Lower lobe of right lung (tissue), 2 donors: ENCODE measurements around the gene PLEKHA5. TPM values are rescaled to one million over a fixed set of nuclear protein-coding genes. Genes with fewer than 3 reads are reported as not detected.
A peak's percentile ranks its signal among the peaks of the same experiment; 100 is the strongest.
"Not testable (repeated sequence)": the region's sequence is repeated elsewhere in the genome, so short reads cannot be mapped to it uniquely, and the experiment has no call there.

ENCODE experiments used
- ATAC-seq, 2 donors: fragments of 200-7000 bp; cut with Tn5 transposase; one replicate each; pipeline ENCODE4 v1.9.1; 2020 to 2022; ENCODE audit warnings: mild to moderate bottlenecking in 2 of 2, moderate library complexity in 2 of 2
- DNase-seq: peaks from one replicate; pipeline ENCODE4 v3.0.0-alpha.2; 2020
- H3K27ac ChIP-seq: fragments of 200-600 bp; one replicate; pipeline ENCODE4 v1.8.0; 2022
- H3K27me3 ChIP-seq: fragments of 200-600 bp; one replicate; pipeline ENCODE4 v1.8.0; 2022; ENCODE audit warnings: low read depth
- H3K36me3 ChIP-seq: fragments of 200-600 bp; one replicate; pipeline ENCODE4 v1.8.0; 2022; ENCODE audit warnings: mild to moderate bottlenecking
- H3K4me1 ChIP-seq: fragments of 200-600 bp; one replicate; pipeline ENCODE4 v1.8.0; 2022
- H3K4me3 ChIP-seq: fragments of 200-600 bp; one replicate; pipeline ENCODE4 v1.8.0; 2022; ENCODE audit warnings: mild to moderate bottlenecking
- H3K9me3 ChIP-seq: fragments of 200-600 bp; one replicate; pipeline ENCODE4 v1.8.0; 2022
- CTCF ChIP-seq: fragments of 200-600 bp; IDR thresholded peaks from one replicate; pipeline ENCODE4 v1.8.0; 2022; ENCODE audit warnings: antibody characterized with exemption, mild to moderate bottlenecking
- intact Hi-C: fragments of 100-400 bp; cut with DNase I; formaldehyde crosslinking; loops from one replicate; pipeline ENCODE4 v1.11.0; 2022
- total RNA-seq: library from RNA; stranded (reverse); fragmentation: NEBNext Ultra II Directional; extraction: Animal tissue kit (Norgen Biotek cat#: 25700); gene quantifications from one replicate; pipeline ENCODE4 v1.2.1, GENCODE V29; 2021
- donor health status: DM: no; HTN: yes; CAD: no; lungs with severe emphysema.

The PLEKHA5 gene
- total RNA-seq, 1 donor from 2014 or later = 29.2 TPM

- Histone ChIP-seq H3K4me1 (no peaks in the 10 kb centered on the region), H3K4me3 (no peak overlapping the region), H3K36me3 (no peaks in the 10 kb centered on the region), H3K9me3 (no peaks in the 10 kb centered on the region), H3K27ac (no peak overlapping the region), H3K27me3 (no peaks in the 10 kb centered on the region)
- DNase-seq = no peak
- TF ChIP-seq CTCF = no peak
- intact Hi-C loops = no loop called here
- ATAC-seq = peak in 1 of 2 donors; percentile 31
These were observed 258.6 kb downstream of the PLEKHA5 start for GRCh38 chr12:19388131-19388549.

- no peaks in the 10 kb centered on the region for H3K4me1 ChIP-seq
- no peak for ATAC-seq
These were observed 260.6 kb downstream of the PLEKHA5 start for GRCh38 chr12:19390051-19390598.

DNA sequence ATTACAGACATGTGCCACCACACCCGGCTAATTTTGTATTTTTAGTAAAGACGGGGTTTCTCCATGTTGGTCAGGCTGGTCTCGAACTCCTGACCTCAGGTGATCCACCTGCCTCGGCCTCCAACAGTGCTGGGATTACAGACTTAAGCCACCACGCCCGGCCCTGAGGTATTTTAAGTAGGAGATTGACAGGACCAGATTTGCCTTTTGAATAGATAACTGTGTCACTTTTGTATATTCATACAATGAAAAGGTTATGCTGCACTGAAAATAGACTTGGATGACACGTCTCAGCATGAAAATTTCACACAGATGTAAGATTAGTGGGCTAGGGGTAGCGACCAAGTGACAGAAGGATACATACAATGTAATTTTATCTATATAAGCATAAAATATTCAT lies 263.1 kb downstream of the PLEKHA5 start:
- H3K27ac ChIP-seq, H3K27me3 ChIP-seq, H3K4me3 ChIP-seq, DNase-seq, H3K36me3 ChIP-seq, H3K9me3 ChIP-seq, ATAC-seq, H3K4me1 ChIP-seq, intact Hi-C loops: not testable (repeated sequence)

More at GRCh38 chr12:19390051-19390598, 260.6 kb downstream of the PLEKHA5 start:
- H3K4me3 ChIP-seq = no peak overlapping the region
- no peaks in the 10 kb centered on the region for H3K27me3 ChIP-seq
- TF ChIP-seq CTCF = no peak
- H3K27ac ChIP-seq = no peak overlapping the region
- DNase-seq = no peak
- no peaks in the 10 kb centered on the region for H3K9me3 ChIP-seq
- intact Hi-C loops = no loop called here
- H3K36me3 ChIP-seq = no peaks in the 10 kb centered on the region

GRCh38 chr12:19394385-19394784 lies 264.9 kb downstream of the PLEKHA5 start:
- intact Hi-C loops = no loop called here
- no peak overlapping the region for H3K27ac ChIP-seq
- ATAC-seq = no peak
- no peak for TF ChIP-seq CTCF
- H3K36me3 ChIP-seq = no peaks in the 10 kb centered on the region
- DNase-seq = no peak
- no peaks in the 10 kb centered on the region for H3K4me1 ChIP-seq
- H3K9me3 ChIP-seq = no peaks in the 10 kb centered on the region
- no peaks in the 10 kb centered on the region for H3K27me3 ChIP-seq
- no peak overlapping the region for H3K4me3 ChIP-seq

- Histone ChIP-seq H3K36me3 (no peaks in the 10 kb centered on the region), H3K9me3 (no peaks in the 10 kb centered on the region), H3K4me1 (no peaks in the 10 kb centered on the region), H3K4me3 (no peak overlapping the region), H3K27me3 (no peaks in the 10 kb centered on the region), H3K27ac (no peak overlapping the region)
- peak in 1 of 2 donors; percentile 28 for ATAC-seq
- intact Hi-C loops = no loop called here
- no peak for TF ChIP-seq CTCF
- no peak for DNase-seq
These were observed 268.0 kb downstream of the PLEKHA5 start for GRCh38 chr12:19397534-19397933.

DNA sequence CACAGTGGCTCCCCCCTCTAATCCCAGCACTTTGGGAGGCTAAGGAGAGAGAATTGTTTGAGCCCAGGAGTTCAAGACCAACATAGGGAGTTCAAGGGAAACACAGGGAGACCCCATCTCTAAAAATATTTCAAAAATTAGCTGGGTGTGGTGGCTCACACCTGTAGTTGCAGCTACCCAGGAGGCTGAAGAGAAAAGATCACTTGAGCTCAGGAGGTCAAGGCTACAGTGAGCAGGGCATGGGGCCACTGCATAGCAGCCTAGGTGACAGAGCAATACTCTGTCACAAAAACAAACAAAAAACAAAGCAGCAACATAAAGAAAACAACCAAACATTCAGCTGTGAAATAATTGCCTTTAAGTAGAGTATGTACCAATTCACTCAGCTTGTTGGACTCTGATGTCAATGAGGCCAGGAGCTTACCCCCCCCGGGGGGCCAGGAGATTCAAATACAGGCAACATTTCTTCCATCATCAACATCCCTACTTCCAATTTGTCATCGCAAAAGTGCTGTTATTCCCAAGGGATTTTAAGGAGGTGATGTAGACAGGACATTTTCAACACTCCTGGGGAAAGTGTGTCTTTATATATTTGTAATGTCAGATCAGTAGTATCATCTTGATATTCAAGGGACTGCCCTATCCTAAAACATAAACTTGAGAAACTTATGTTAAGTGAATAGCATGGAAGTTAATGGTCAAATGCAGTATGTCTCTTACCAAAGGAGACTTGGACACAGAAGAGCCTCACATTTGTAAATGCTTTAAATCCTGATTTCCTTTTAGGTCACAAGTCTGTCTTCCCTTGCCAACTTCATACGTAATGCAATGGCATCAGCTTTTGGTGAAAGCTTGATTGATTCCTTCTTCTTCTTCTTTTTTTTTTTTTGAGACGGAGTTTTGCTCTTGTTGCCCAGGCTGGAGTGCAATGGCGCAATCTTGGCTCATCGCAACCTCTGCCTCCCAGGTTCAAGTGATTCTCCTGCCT lies 269.1 kb downstream of the PLEKHA5 start:
- ATAC-seq = no peak
- intact Hi-C loops = no loop called here
- H3K4me1 ChIP-seq = no peaks in the 10 kb centered on the region

GRCh38 chr12:19400649-19401285 lies 271.2 kb downstream of the PLEKHA5 start:
- intact Hi-C loops, H3K27ac ChIP-seq: not testable (repeated sequence)

More for the DNA sequence above, 269.1 kb downstream of the PLEKHA5 start:
- Histone ChIP-seq H3K27ac (no peak overlapping the region), H3K36me3 (no peaks in the 10 kb centered on the region), H3K4me3 (no peak overlapping the region), H3K9me3 (no peaks in the 10 kb centered on the region), H3K27me3 (no peaks in the 10 kb centered on the region)
- no peak for TF ChIP-seq CTCF
- DNase-seq = no peak

More at GRCh38 chr12:19400649-19401285, 271.2 kb downstream of the PLEKHA5 start:
- H3K9me3 ChIP-seq, H3K27me3 ChIP-seq, DNase-seq, H3K36me3 ChIP-seq, H3K4me1 ChIP-seq, ATAC-seq, H3K4me3 ChIP-seq: not testable (repeated sequence)
